ENCODE results near the gene GATAD2B.

Gene GATAD2B

GRCh38 chr1:153962088-153963029, 39.6 kb upstream of the GATAD2B start:
- peak; percentile 68 to 85 for DNase-seq
- peak overlapping the region; percentile 23 for H2AFZ ChIP-seq (ENCODE audit: insufficient read depth, low read length, poor library complexity)
- peak overlapping the region; percentile 95 for H3K14ac ChIP-seq (ENCODE audit: low read length)
- H3K4me1 ChIP-seq (ENCODE audit: control insufficient read depth in 1 of 2, insufficient read depth in 2 of 2, low read length in 2 of 2) = peaks cover 11 to 13% of the 10 kb centered on the region in 2 experiments
- WGBS (ENCODE audit: extremely low coverage, insufficient coverage, insufficient read length) = no CpG with 5 or more reads among the region's 16 CpGs
- H2BK5ac ChIP-seq (ENCODE audit: low read depth, low read length, poor library complexity) = peak overlapping the region; percentile 43
- H3K79me2 ChIP-seq (ENCODE audit: control insufficient read depth, insufficient read depth, low read length, poor library complexity) = peaks cover 27% of the 10 kb centered on the region
- H3K9me3 ChIP-seq (ENCODE audit: insufficient read depth, low read depth, low read length) = no peaks in the 10 kb centered on the region
- H4K91ac ChIP-seq (ENCODE audit: low read depth, low read length) = peak overlapping the region; percentile 86
- H3K27me3 ChIP-seq (ENCODE audit: insufficient read depth, low read length) = no peaks in the 10 kb centered on the region
- peak overlapping the region; percentile 97 for H3K4ac ChIP-seq (ENCODE audit: low read depth, low read length)
- peak overlapping the region; percentile 90 for H3K27ac ChIP-seq (ENCODE audit: low read depth, low read length)
- peak overlapping the region; percentile 83 for H4K8ac ChIP-seq (ENCODE audit: low read depth, low read length)
- H2AK5ac ChIP-seq (ENCODE audit: low read length) = peak overlapping the region; percentile 60
- peak overlapping the region; percentile 47 for H4K12ac ChIP-seq (ENCODE audit: low read depth, low read length)
- peak overlapping the region; percentile 86 for H3K4me2 ChIP-seq (ENCODE audit: low read length)
- peaks cover 32% of the 10 kb centered on the region for H3K79me1 ChIP-seq (ENCODE audit: low read length)
- H3K23ac ChIP-seq (ENCODE audit: low read length) = no peak overlapping the region
- H3K18ac ChIP-seq (ENCODE audit: low read length) = peak overlapping the region; percentile 94
- no peak overlapping the region for H2BK12ac ChIP-seq (ENCODE audit: low read length)
- peaks cover 13 to 22% of the 10 kb centered on the region in 2 experiments for H3K36me3 ChIP-seq (ENCODE audit: control insufficient read depth in 1 of 2, insufficient read depth in 2 of 2, low read length in 2 of 2)
- peak overlapping the region; percentile 76 for H3K4me3 ChIP-seq (ENCODE audit: low read depth, low read length)
- peak overlapping the region; percentile 5 for H2BK120ac ChIP-seq (ENCODE audit: insufficient read depth, low read length, poor library complexity)
- H3K9ac ChIP-seq (ENCODE audit: low read length) = peak overlapping the region; percentile 66

GRCh38 chr1:153961421-153961820, 38.6 kb upstream of the GATAD2B start:
- DNase-seq = no peak
- Histone ChIP-seq H4K8ac (ENCODE audit: low read depth, low read length) (no peak overlapping the region), H3K4me1 (ENCODE audit: control insufficient read depth in 1 of 2, insufficient read depth in 2 of 2, low read length in 2 of 2) (peaks cover 15 to 19% of the 10 kb centered on the region in 2 experiments), H3K23ac (ENCODE audit: low read length) (no peak overlapping the region), H2BK120ac (ENCODE audit: insufficient read depth, low read length, poor library complexity) (no peak overlapping the region), H3K27ac (ENCODE audit: low read depth, low read length) (no peak overlapping the region), H2AK5ac (ENCODE audit: low read length) (no peak overlapping the region), H3K4me3 (ENCODE audit: low read depth, low read length) (no peak overlapping the region), H4K91ac (ENCODE audit: low read depth, low read length) (no peak overlapping the region), H3K27me3 (ENCODE audit: insufficient read depth, low read length) (no peaks in the 10 kb centered on the region), H4K12ac (ENCODE audit: low read depth, low read length) (no peak overlapping the region), H2AFZ (ENCODE audit: insufficient read depth, low read length, poor library complexity) (no peak overlapping the region), H3K36me3 (ENCODE audit: control insufficient read depth in 1 of 2, insufficient read depth in 2 of 2, low read length in 2 of 2) (peaks cover 13 to 22% of the 10 kb centered on the region in 2 experiments), H3K18ac (ENCODE audit: low read length) (no peak overlapping the region), H3K14ac (ENCODE audit: low read length) (peak overlapping the region; percentile 17), H3K9me3 (ENCODE audit: insufficient read depth, low read depth, low read length) (no peaks in the 10 kb centered on the region), H3K79me2 (ENCODE audit: control insufficient read depth, insufficient read depth, low read length, poor library complexity) (peaks cover 31% of the 10 kb centered on the region), H3K9ac (ENCODE audit: low read length) (peak overlapping the region; percentile 50), H3K4me2 (ENCODE audit: low read length) (peak overlapping the region; percentile 86), H3K79me1 (ENCODE audit: low read length) (peaks cover 28% of the 10 kb centered on the region), H2BK12ac (ENCODE audit: low read length) (no peak overlapping the region), H2BK5ac (ENCODE audit: low read depth, low read length, poor library complexity) (no peak overlapping the region), H3K4ac (ENCODE audit: low read depth, low read length) (peak overlapping the region; percentile 97)
- WGBS (ENCODE audit: extremely low coverage, insufficient coverage, insufficient read length) = no CpG with 5 or more reads among the region's 4 CpGs

DNA sequence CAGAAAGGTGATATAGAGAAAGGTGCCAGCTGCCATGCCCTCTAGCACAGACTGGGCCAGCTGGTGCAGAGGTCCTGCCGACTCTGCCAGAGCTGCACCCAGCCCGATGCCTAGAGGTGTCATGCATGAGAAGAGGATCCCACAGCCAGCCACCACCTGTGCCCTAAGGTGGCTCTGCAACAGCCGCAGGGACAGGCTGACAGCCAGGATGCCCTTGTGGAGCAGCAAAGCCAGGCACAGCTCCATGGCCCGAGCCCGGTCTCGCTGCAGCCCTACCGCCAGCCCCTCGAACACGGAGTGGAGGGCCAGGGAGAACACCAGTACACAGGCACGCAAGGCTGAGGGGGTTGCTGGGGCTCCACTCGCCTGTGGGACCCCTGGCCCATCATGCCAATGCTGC, 37.4 kb upstream of the GATAD2B start:
- Histone ChIP-seq H3K4me2 (ENCODE audit: low read length) (no peak overlapping the region), H3K79me1 (ENCODE audit: low read length) (peaks cover 28% of the 10 kb centered on the region), H4K8ac (ENCODE audit: low read depth, low read length) (no peak overlapping the region), H3K79me2 (ENCODE audit: control insufficient read depth, insufficient read depth, low read length, poor library complexity) (peaks cover 33% of the 10 kb centered on the region), H3K18ac (ENCODE audit: low read length) (no peak overlapping the region), H3K4ac (ENCODE audit: low read depth, low read length) (no peak overlapping the region), H3K14ac (ENCODE audit: low read length) (no peak overlapping the region), H3K9me3 (ENCODE audit: insufficient read depth, low read depth, low read length) (no peaks in the 10 kb centered on the region), H2AK5ac (ENCODE audit: low read length) (no peak overlapping the region), H3K4me1 (ENCODE audit: control insufficient read depth in 1 of 2, insufficient read depth in 2 of 2, low read length in 2 of 2) (peaks cover 15 to 17% of the 10 kb centered on the region in 2 experiments), H2BK120ac (ENCODE audit: insufficient read depth, low read length, poor library complexity) (no peak overlapping the region), H2BK5ac (ENCODE audit: low read depth, low read length, poor library complexity) (no peak overlapping the region), H3K27me3 (ENCODE audit: insufficient read depth, low read length) (no peaks in the 10 kb centered on the region), H3K36me3 (ENCODE audit: control insufficient read depth in 1 of 2, insufficient read depth in 2 of 2, low read length in 2 of 2) (peaks cover 13 to 22% of the 10 kb centered on the region in 2 experiments), H3K27ac (ENCODE audit: low read depth, low read length) (no peak overlapping the region), H3K9ac (ENCODE audit: low read length) (no peak overlapping the region), H4K12ac (ENCODE audit: low read depth, low read length) (no peak overlapping the region), H2AFZ (ENCODE audit: insufficient read depth, low read length, poor library complexity) (no peak overlapping the region), H2BK12ac (ENCODE audit: low read length) (no peak overlapping the region), H3K23ac (ENCODE audit: low read length) (no peak overlapping the region), H3K4me3 (ENCODE audit: low read depth, low read length) (no peak overlapping the region), H4K91ac (ENCODE audit: low read depth, low read length) (no peak overlapping the region)
- no peak for DNase-seq
- WGBS (ENCODE audit: extremely low coverage, insufficient coverage, insufficient read length) = no CpG with 5 or more reads among the region's 11 CpGs

DNA sequence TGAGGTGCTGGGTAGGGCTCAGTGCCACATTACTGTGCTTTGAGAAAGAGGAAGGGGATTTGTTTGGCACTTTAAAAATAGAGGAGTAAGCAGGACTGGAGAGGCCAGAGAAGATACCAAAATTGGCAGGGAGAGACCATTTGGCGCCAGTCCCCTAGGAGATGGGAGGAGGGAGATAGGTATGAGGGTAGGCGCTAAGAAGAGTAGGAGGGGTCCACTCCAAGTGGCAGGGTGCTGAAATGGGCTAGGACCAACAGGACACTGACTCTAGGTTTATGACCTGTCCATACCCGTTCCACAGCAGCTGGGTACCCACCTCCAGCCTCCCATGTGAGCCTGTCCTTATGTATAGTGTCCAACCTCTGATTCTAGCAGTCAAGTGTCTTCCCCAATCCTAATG, 36.7 kb upstream of the GATAD2B start:
- H3K4me1 ChIP-seq (ENCODE audit: control insufficient read depth in 1 of 2, insufficient read depth in 2 of 2, low read length in 2 of 2) = peaks cover 15 to 17% of the 10 kb centered on the region in 2 experiments
- DNase-seq = no peak
- WGBS (ENCODE audit: extremely low coverage, insufficient coverage, insufficient read length) = no CpG with 5 or more reads among the region's 3 CpGs
- H2BK5ac ChIP-seq (ENCODE audit: low read depth, low read length, poor library complexity) = no peak overlapping the region
- no peak overlapping the region for H2AK5ac ChIP-seq (ENCODE audit: low read length)
- peaks cover 28% of the 10 kb centered on the region for H3K79me1 ChIP-seq (ENCODE audit: low read length)
- no peaks in the 10 kb centered on the region for H3K27me3 ChIP-seq (ENCODE audit: insufficient read depth, low read length)
- no peak overlapping the region for H4K8ac ChIP-seq (ENCODE audit: low read depth, low read length)
- H3K18ac ChIP-seq (ENCODE audit: low read length) = no peak overlapping the region
- peaks cover 33% of the 10 kb centered on the region for H3K79me2 ChIP-seq (ENCODE audit: control insufficient read depth, insufficient read depth, low read length, poor library complexity)
- no peak overlapping the region for H3K9ac ChIP-seq (ENCODE audit: low read length)
- H3K36me3 ChIP-seq (ENCODE audit: control insufficient read depth in 1 of 2, insufficient read depth in 2 of 2, low read length in 2 of 2) = peaks cover 19 to 28% of the 10 kb centered on the region in 2 experiments
- H3K9me3 ChIP-seq (ENCODE audit: insufficient read depth, low read depth, low read length) = no peaks in the 10 kb centered on the region
- no peak overlapping the region for H3K4me2 ChIP-seq (ENCODE audit: low read length)
- H4K12ac ChIP-seq (ENCODE audit: low read depth, low read length) = no peak overlapping the region
- no peak overlapping the region for H3K23ac ChIP-seq (ENCODE audit: low read length)
- no peak overlapping the region for H3K27ac ChIP-seq (ENCODE audit: low read depth, low read length)
- no peak overlapping the region for H3K14ac ChIP-seq (ENCODE audit: low read length)
- H2BK120ac ChIP-seq (ENCODE audit: insufficient read depth, low read length, poor library complexity) = no peak overlapping the region
- H2AFZ ChIP-seq (ENCODE audit: insufficient read depth, low read length, poor library complexity) = no peak overlapping the region
- no peak overlapping the region for H3K4me3 ChIP-seq (ENCODE audit: low read depth, low read length)
- H3K4ac ChIP-seq (ENCODE audit: low read depth, low read length) = no peak overlapping the region
- H2BK12ac ChIP-seq (ENCODE audit: low read length) = no peak overlapping the region
- H4K91ac ChIP-seq (ENCODE audit: low read depth, low read length) = no peak overlapping the region

Data from trophoblast cell (in vitro differentiated cells and primary cell).